Measurements from ENCODE around the gene COMMD1.
"Not testable (repeated sequence)": the region's sequence is repeated elsewhere in the genome, so short reads cannot be mapped to it uniquely, and the experiment has no call there.

The COMMD1 gene

DNA sequence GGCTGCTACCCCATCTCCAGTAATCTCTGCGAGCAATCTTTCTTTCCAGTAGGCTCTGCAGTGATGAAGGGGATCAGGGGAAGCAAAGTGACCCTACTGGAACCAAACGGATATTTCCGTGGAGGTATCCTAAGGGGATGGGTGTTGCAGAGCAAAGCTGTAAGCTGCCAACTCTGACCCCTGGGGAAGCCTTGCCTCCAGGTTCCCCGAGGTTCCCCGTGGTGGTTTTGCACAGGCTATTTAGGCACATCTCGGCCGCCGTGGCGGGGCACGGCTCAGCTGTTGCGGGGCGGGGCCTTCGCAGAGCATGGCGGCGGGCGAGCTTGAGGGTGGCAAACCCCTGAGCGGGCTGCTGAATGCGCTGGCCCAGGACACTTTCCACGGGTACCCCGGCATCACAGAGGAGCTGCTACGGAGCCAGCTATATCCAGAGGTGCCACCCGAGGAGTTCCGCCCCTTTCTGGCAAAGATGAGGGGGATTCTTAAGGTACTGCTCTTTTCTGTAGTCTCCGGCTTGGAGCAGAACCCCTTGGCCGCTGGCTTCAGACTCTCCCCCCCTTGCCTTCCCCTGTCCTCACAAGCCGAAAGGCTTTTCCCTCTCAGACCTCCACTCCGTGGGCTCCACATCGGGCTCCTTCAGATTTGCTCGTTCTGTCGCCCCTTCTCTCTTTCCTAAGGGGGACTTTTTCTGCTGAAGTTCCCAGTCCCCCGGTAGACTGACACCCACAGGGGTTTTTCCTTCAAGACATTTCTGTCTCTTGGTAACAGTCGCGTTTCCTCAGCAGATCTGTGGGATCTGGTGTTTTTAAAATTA, at the start of gene COMMD1:
Gene COMMD1, plus strand, starts transcription at position 303 of the 814 bp plus-strand sequence. Its CDS starts 5 bp downstream, at position 308.
- DNase-seq (ENCODE audit: low read depth in 2 of 2) = peak in 1 of 2 experiments; percentile 17

DNA sequence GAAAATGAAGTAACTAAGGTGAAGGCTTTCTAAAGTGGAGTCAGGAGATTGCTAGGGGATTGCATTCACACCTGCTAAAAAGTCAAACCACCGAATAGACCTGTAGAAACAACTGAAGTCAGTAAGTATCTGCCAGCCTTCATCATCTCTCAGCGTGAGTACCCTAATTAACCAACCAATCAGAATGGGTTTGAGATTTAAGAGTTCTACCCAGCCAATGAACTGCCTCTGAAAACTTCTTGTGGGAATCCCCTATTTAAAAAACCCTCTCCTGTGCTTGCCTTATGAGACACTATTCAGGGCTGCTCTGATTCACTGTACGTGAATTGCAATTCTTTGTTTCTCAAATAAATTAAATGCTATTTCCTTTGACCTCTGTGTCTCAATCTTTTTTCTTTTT, 48.2 kb upstream of the COMMD1 start:
- no peak for DNase-seq (ENCODE audit: low read depth in 2 of 2)

GRCh38 chr2:61862085-61862484, 43.4 kb upstream of the COMMD1 start:
- no peak for DNase-seq (ENCODE audit: low read depth in 2 of 2)

GRCh38 chr2:61866482-61867089, 38.9 kb upstream of the COMMD1 start:
- DNase-seq (ENCODE audit: low read depth in 2 of 2) = not testable (repeated sequence)

GRCh38 chr2:61876400-61876799, 29.1 kb upstream of the COMMD1 start:
- no peak for DNase-seq (ENCODE audit: low read depth in 2 of 2)

GRCh38 chr2:61877571-61878245, 27.8 kb upstream of the COMMD1 start:
- no peak for DNase-seq (ENCODE audit: low read depth in 2 of 2)

DNA sequence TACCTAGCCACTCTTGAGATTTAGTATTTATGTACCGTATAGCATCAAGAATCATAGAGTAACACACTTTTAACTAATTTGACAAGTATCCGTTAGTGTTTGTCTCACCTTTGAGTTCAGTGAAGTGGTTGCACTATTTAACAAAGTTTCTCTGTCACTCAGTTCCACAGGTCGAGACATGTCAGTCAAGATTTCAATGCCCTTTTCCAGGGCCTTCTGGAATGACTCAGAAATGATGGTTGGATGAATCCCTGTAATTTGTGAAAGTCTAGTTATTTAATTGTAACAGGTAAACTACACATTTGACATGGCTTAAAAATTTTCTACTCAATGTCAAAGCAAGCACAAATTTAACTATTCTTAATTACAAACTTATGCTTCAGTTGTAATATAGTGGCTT, 26.7 kb upstream of the COMMD1 start:
- no peak for DNase-seq (ENCODE audit: low read depth in 2 of 2)

DNA sequence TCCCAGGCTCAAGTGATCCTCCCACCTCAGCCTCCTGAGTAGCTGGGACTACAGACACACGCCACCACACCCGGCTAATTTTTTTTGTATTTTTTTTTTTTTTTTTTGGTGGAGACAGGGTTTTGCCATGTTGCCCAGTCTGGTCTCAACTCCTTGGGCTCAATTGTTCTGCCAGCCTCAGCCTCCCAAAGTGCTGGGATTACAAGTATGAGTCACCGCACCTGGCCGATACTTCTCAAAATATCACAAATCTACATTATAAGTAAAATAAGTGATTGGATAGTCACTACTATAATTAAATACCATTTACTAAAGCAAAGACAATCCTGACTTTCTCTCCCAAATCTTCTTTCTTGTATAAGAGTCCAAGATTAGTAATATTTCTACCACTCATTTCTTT, 26.1 kb upstream of the COMMD1 start:
- not testable (repeated sequence) for DNase-seq (ENCODE audit: low read depth in 2 of 2)

DNA sequence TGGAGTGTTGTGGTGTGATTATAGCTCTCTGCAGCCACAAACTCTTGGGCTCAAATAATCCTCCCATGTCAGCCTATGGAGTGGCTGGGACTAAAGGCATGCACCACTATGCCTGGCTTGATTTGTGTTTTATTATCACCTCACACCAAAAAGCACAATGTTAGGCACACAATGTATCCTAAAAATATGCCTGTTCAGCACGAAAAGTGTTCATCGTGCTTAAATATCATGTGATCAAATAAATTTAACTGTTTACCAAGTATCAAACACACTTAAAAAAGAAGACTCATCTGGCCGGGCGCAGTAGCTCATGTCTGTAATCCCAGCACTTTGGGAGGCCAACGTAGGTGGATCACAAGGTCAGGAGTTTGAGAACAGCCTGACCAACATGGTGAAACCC, 22.6 kb upstream of the COMMD1 start:
- DNase-seq (ENCODE audit: low read depth in 2 of 2) = no peak

DNA sequence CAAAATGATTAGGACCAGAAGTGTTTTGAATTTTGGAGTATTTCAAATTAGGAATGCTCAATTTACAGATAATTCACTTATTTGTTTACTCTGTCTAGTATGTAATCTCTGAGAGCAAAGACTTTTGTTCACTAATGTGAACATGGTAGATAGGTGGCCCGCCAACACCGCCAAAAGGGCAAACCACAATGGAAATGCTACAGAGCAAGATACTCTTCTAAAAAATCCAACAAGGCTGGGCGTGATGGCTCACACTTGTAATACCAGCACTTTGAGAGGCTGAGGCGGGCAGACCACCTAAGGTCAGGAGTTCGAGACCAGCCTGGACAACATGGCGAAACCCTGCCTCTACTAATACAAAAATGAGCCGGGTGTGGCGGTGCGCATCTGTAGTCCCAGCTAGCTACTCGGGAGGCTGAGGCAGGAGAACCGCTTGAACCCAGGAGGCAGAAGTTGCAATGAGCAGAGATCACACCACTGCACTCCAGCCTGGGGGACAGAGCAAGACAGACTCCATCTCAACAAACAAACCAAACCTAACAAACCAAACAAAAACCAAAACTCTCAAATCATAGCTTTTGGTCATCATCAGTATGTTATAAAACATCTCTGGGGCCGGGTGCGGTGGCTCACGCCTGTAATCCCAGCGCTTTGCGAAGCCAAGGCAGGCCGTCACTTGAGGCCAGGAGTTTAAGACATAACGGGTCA, 19.4 kb upstream of the COMMD1 start:
- DNase-seq (ENCODE audit: low read depth in 2 of 2) = no peak

DNA sequence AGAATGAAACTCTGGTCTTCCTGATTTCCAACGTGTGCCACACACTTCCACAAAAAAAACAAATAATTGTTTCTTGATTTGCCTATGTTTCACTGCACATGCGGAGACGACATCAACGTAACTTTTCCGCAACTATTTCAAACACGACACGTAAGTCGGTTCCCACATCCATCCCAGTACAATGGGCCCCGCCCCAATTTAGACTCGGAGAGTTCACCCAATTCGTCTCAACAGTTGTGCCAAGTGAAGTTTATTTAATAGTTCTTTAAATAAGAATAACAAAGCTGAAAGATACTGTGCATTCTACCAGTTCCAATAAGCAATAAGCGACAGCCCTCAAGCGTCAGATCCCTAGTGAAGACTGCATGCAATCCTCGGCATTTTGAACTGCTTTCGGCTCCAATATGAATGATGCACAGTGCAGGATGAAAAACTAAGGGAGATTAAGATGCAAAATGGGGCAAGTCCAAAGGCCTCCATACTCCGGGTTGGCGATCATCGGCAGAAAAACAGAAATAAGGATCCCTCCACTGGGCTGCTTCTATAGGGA, 17.7 kb upstream of the COMMD1 start:
- DNase-seq (ENCODE audit: low read depth in 2 of 2) = peak in 1 of 2 experiments; percentile 3

- peak; percentile 62 to 68 for DNase-seq (ENCODE audit: low read depth in 2 of 2)
These were observed 17.0 kb upstream of the COMMD1 start, which contains the start of gene CCT4 for GRCh38 chr2:61888267-61889055. Gene CCT4 (minus strand): TSS chr2:61888656. CDS start chr2:61888507, 149 bp downstream.

DNA sequence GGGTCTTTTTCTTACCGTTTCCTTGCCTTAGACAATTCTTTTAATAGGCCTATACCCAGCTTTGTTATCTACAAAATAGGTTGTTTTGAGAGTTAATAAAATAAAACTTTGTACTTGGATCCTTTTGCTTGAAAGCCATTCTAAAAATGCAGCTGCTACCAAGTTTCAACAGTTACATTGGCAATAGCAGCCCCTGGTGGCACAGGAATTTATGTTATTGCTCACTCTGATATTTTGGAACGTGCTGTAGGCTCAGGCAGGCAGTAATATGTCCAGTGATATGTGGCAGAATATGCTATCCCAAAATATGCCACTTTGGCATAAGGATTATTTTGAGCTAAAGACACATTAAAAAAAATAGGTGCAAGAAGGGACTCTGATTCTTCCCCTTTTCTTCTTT, 6.7 kb upstream of the COMMD1 start:
- DNase-seq (ENCODE audit: low read depth in 2 of 2) = no peak

- DNase-seq (ENCODE audit: low read depth in 2 of 2) = no peak
These were observed 5.2 kb upstream of the COMMD1 start for GRCh38 chr2:61900281-61900680.

DNA sequence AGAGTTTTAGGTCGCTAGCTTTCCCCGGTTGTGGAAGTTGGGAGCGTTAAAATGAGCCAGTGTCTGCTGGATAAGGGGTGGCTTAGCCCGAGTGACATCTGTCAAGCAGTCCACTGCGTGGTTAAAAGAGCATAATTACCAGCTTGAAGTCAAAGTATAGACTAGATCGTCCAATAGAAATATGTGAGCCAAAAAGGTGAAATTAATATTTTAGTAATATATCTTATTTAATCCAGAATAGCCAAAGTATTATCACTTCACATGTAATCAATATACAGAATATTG, 654 bp downstream of the COMMD1 start:
- no peak for DNase-seq (ENCODE audit: low read depth in 2 of 2)

DNA sequence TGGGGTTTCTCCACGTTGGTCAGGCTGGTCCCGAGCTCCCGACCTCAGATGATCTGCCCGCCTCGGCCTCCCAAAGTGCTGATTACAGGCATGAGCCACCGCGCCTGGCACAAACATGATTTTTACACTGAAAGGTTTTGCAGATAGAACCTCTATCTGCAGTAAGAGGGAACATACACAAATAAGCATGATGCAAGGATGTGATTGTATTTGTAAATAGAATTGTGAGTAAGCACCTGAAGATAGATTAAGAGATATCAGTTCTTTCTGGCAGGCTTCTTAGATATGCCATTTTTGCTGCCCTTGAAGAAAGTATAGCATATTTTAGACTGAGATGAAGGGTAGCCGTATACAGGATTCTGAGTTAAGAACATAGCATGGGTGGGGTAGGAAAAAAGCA, 3.6 kb downstream of the COMMD1 start:
- DNase-seq (ENCODE audit: low read depth in 2 of 2) = no peak

DNA sequence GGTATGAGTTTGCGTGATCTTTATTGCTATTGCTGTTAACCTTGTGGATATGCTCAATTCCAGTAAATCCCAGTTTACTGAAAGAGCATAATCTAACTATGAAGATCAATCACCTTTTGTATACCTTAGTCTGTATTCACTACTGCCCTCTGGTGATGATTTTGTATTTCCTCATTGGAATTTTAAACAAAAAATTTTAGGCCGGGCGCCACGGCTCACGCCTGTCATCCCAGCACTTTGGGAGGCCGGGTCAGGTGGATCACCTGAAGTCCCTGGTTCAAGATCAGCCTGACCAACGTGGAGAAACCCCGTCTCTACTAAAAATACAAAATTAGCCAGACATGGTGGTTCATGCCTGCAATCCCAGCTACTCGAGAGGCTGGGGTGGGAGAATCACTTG, 5.1 kb downstream of the COMMD1 start:
- no peak for DNase-seq (ENCODE audit: low read depth in 2 of 2)

- DNase-seq (ENCODE audit: low read depth in 2 of 2) = no peak
These were observed 6.0 kb downstream of the COMMD1 start for GRCh38 chr2:61911510-61911909.

DNA sequence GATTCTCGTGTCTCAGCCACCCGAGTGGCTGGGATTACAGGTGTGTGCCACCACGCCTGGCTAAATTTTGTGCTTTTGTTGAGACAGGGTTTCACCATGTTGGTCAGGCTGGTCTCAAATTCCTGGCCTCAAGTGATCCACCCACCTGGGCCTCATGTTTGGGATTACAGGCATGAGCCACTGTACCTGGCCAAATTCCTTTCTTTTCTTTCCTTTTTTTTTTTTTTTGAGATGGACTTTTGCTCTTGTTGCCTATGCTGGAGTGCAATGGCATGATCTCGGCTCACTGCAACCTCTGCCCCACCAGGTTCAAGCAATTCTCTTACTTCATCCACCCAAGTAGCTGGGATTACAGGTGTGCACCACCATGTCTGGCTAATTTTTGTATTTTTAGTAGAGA, 9.3 kb downstream of the COMMD1 start:
- DNase-seq (ENCODE audit: low read depth in 2 of 2) = not testable (repeated sequence)

- DNase-seq (ENCODE audit: low read depth in 2 of 2) = no peak
These were observed 15.1 kb downstream of the COMMD1 start for GRCh38 chr2:61920548-61920947.

DNA sequence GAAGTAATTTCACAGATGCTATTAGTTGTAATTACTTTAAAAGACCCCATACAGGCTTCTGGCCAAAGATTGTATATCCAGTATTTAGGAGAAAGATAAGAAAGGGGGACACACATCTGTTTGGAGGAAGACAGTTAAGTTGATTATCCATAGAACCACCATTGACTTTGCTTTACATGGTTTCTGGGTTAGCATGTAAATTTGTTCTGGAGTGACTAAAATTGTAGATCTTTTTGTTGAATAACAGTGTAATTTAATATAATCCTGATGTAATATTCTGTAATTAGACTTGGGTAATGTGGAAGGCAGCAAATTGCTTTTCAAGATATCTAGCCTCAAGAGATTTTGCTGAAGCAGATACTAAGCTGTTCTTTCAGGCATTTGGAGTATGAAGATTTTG, 17.2 kb downstream of the COMMD1 start:
- DNase-seq (ENCODE audit: low read depth in 2 of 2) = no peak

All from fibroblast of skin of left biceps (primary cell).